ENCODE data around the gene LAIR1. TPM values are rescaled to one million over a fixed set of nuclear protein-coding genes. Genes with fewer than 3 reads are reported as not detected.

The LAIR1 gene
- total and polyA plus RNA-seq, 4 experiments from 2014 or later: 23.1 to 60.5 (median 58.7) TPM

GRCh38 chr19:54302257-54302656, 62.5 kb downstream of the LAIR1 start:
- Mint-ChIP-seq H3K36me3 (no peaks in the 10 kb centered on the region), H3K27ac (no peak overlapping the region), H3K4me1 (peaks cover 12 to 28% (median 17%) of the 10 kb centered on the region in 4 donors), H3K4me3 (no peak overlapping the region), H3K9me3 (no peaks in the 10 kb centered on the region), H3K27me3 (peaks cover 6 to 7% of the 10 kb centered on the region in 2 donors)
- CTCF ChIA-PET (ENCODE audit: partially characterized antibody): no interaction called here
- H3K4me3 ChIP-seq (ENCODE audit: low read length in 2 of 2): no peak overlapping the region
- POLR2A ChIA-PET (ENCODE audit: partially characterized antibody): interaction anchor here (0.7 kb wide), 1 partner anchor 86 kb away, joined by 4 read pairs; no protein-coding TSS in a partner anchor
- no peaks in the 10 kb centered on the region for H3K9me3 ChIP-seq (ENCODE audit: control insufficient read depth in 1 of 2, low read length in 2 of 2)
- peaks cover 18% of the 10 kb centered on the region for H3K4me1 ChIP-seq (ENCODE audit: insufficient read depth, low read length)
- H3K27me3 ChIP-seq (ENCODE audit: insufficient read depth, low read length): no peaks in the 10 kb centered on the region
- DNase-seq: no peak
- no peaks in the 10 kb centered on the region for H3K36me3 ChIP-seq (ENCODE audit: insufficient read depth, low read length)
- intact Hi-C loops (cut with micrococcal nuclease): no loop called here
- no peak overlapping the region for H3K27ac ChIP-seq (ENCODE audit: low read depth, low read length)

Other genes with a start within 250 kb of the LAIR1 start
- 10 to 100 TPM; 17.2 to 19.0 TPM for gene TFPT, start 249.3 kb downstream of the LAIR1 start, total RNA-seq
- gene TFPT, start 249.3 kb downstream of the LAIR1 start, polyA plus RNA-seq: 10 to 100 TPM; 17.6 to 31.0 TPM
- 10 to 100 TPM; 77.6 to 80.0 TPM for gene PRPF31, start 249.2 kb downstream of the LAIR1 start, total RNA-seq
- 10 to 100 TPM; 73.0 to 79.0 TPM for gene PRPF31, start 249.2 kb downstream of the LAIR1 start, polyA plus RNA-seq
- gene CNOT3, start 227.2 kb downstream of the LAIR1 start, total RNA-seq: 10 to 100 TPM; 80.0 to 82.3 TPM
- gene CNOT3, start 227.2 kb downstream of the LAIR1 start, polyA plus RNA-seq: 10 to 100 TPM in 1 of 2 donors, 1 to 10 TPM in 1; 3.3 to 21.0 TPM
- gene LENG1, start 205.2 kb downstream of the LAIR1 start, total RNA-seq: 10 to 100 TPM; 19.6 to 22.7 TPM
- gene LENG1, start 205.2 kb downstream of the LAIR1 start, polyA plus RNA-seq: 10 to 100 TPM in 1 of 2 donors, 1 to 10 TPM in 1; 9.9 to 18.1 TPM
- 1 to 10 TPM in 1 of 2 experiments, under 1 TPM in 1; 0.61 to 1.1 TPM for gene TMC4, start 191.8 kb downstream of the LAIR1 start, total RNA-seq
- gene TMC4, start 191.8 kb downstream of the LAIR1 start, polyA plus RNA-seq: 1 to 10 TPM in 1 of 2 donors, under 1 TPM in 1; 0.71 to 3.3 TPM
- 10 to 100 TPM; 46.4 to 55.5 TPM for gene MBOAT7, start 175.4 kb downstream of the LAIR1 start, total RNA-seq
- gene MBOAT7, start 175.4 kb downstream of the LAIR1 start, polyA plus RNA-seq: 10 to 100 TPM; 16.0 to 28.7 TPM
- 10 to 100 TPM; 23.2 to 25.8 TPM for gene TSEN34, start 173.6 kb downstream of the LAIR1 start, total RNA-seq
- 10 to 100 TPM; 20.3 to 39.6 TPM for gene TSEN34, start 173.6 kb downstream of the LAIR1 start, polyA plus RNA-seq
- gene RPS9, start 164.1 kb downstream of the LAIR1 start, total RNA-seq: 1,000 to 10,000 TPM; 1,117 to 1,127 TPM
- 1,000 to 10,000 TPM in 1 of 2 donors, 100 to 1,000 TPM in 1; 924 to 1,042 TPM for gene RPS9, start 164.1 kb downstream of the LAIR1 start, polyA plus RNA-seq
- 1 to 10 TPM; 8.8 to 9.1 TPM for gene LILRB3, start 141.9 kb downstream of the LAIR1 start, total RNA-seq
- gene LILRB3, start 141.9 kb downstream of the LAIR1 start, polyA plus RNA-seq: 1 to 10 TPM in 1 of 2 donors, under 1 TPM in 1; 0.97 to 5.8 TPM
- 1 to 10 TPM in 1 of 2 experiments, under 1 TPM in 1; 0.73 to 1.2 TPM for gene LILRA6, start 122.1 kb downstream of the LAIR1 start, total RNA-seq
- 1 to 10 TPM in 1 of 2 donors, not detected in 1; 2.9 TPM for gene LILRA6, start 122.1 kb downstream of the LAIR1 start, polyA plus RNA-seq
- under 1 TPM; 0.47 to 0.52 TPM for gene LILRB5, start 107.7 kb downstream of the LAIR1 start, total RNA-seq
- gene LILRB5, start 107.7 kb downstream of the LAIR1 start, polyA plus RNA-seq: not detected
- gene LILRB2, start 83.8 kb downstream of the LAIR1 start, total RNA-seq: 1 to 10 TPM in 1 of 2 experiments, under 1 TPM in 1; 0.58 to 1.2 TPM
- not detected for gene LILRB2, start 83.8 kb downstream of the LAIR1 start, polyA plus RNA-seq
- under 1 TPM; 0.36 to 0.38 TPM for gene LILRA5, start 51.8 kb downstream of the LAIR1 start, total RNA-seq
- not detected for gene LILRA5, start 51.8 kb downstream of the LAIR1 start, polyA plus RNA-seq
- not detected for gene LILRA4, start 25.8 kb downstream of the LAIR1 start, total RNA-seq
- gene LILRA4, start 25.8 kb downstream of the LAIR1 start, polyA plus RNA-seq: under 1 TPM in 1 of 2 donors, not detected in 1; 0.45 TPM
- not detected for gene TTYH1, start 50.5 kb upstream of the LAIR1 start, total RNA-seq
- under 1 TPM in 1 of 2 donors, not detected in 1; 0.29 TPM for gene TTYH1, start 50.5 kb upstream of the LAIR1 start, polyA plus RNA-seq
- 100 to 1,000 TPM; 535 to 565 TPM for gene LENG8, start 84.3 kb upstream of the LAIR1 start, total RNA-seq
- 10 to 100 TPM in 1 of 2 donors, 1 to 10 TPM in 1; 3.1 to 11.3 TPM for gene LENG8, start 84.3 kb upstream of the LAIR1 start, polyA plus RNA-seq
- gene LENG9, start 98.8 kb upstream of the LAIR1 start, total RNA-seq: 1 to 10 TPM; 7.2 to 7.3 TPM
- gene LENG9, start 98.8 kb upstream of the LAIR1 start, polyA plus RNA-seq: under 1 TPM in 1 of 2 donors, not detected in 1; 0.59 TPM
- not detected for gene CDC42EP5, start 108.4 kb upstream of the LAIR1 start, total RNA-seq
- not detected for gene CDC42EP5, start 108.4 kb upstream of the LAIR1 start, polyA plus RNA-seq
- under 1 TPM; 0.81 to 0.97 TPM for gene LAIR2, start 137.9 kb upstream of the LAIR1 start, total RNA-seq
- gene LAIR2, start 137.9 kb upstream of the LAIR1 start, polyA plus RNA-seq: 10 to 100 TPM; 15.9 to 27.9 TPM
- gene LILRA2, start 208.9 kb upstream of the LAIR1 start, total RNA-seq: under 1 TPM; 0.35 to 0.47 TPM
- not detected for gene LILRA2, start 208.9 kb upstream of the LAIR1 start, polyA plus RNA-seq
- gene LILRA1, start 228.7 kb upstream of the LAIR1 start, total RNA-seq: not detected
- gene LILRA1, start 228.7 kb upstream of the LAIR1 start, polyA plus RNA-seq: not detected

Data from CD4-positive, alpha-beta memory T cell (primary cell).